AG10803 (cell line): ENCODE results near the gene MRAP.

Experiments
- DNase-seq: peaks from one replicate; pipeline ENCODE4 v3.0.0; 2010; ENCODE audit warnings: low read depth
- H3K4me3 ChIP-seq: 2 replicates; pipeline ENCODE4 v1.5.1; 2011; ENCODE audit warnings: mild to moderate bottlenecking, low read length, control low read depth
- TF ChIP-seq, protein P1 (sequence below): conservative IDR thresholded peaks from 2 replicates; pipeline ENCODE4 v1.5.1; 2011; ENCODE audit warnings: mild to moderate bottlenecking, low read length, control low read depth, inconsistent platforms

Gene MRAP

GRCh38 chr21:32299695-32300094 is 1.0 kb downstream of the MRAP start:
- TF ChIP-seq, protein P1, sequence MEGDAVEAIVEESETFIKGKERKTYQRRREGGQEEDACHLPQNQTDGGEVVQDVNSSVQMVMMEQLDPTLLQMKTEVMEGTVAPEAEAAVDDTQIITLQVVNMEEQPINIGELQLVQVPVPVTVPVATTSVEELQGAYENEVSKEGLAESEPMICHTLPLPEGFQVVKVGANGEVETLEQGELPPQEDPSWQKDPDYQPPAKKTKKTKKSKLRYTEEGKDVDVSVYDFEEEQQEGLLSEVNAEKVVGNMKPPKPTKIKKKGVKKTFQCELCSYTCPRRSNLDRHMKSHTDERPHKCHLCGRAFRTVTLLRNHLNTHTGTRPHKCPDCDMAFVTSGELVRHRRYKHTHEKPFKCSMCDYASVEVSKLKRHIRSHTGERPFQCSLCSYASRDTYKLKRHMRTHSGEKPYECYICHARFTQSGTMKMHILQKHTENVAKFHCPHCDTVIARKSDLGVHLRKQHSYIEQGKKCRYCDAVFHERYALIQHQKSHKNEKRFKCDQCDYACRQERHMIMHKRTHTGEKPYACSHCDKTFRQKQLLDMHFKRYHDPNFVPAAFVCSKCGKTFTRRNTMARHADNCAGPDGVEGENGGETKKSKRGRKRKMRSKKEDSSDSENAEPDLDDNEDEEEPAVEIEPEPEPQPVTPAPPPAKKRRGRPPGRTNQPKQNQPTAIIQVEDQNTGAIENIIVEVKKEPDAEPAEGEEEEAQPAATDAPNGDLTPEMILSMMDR: no peak
- no peak for DNase-seq
- no peak overlapping the region for H3K4me3 ChIP-seq

GRCh38 chr21:32300117-32300681 is 1.5 kb downstream of the MRAP start:
- TF ChIP-seq, protein P1: no peak
- H3K4me3 ChIP-seq: no peak overlapping the region
- no peak for DNase-seq

DNA sequence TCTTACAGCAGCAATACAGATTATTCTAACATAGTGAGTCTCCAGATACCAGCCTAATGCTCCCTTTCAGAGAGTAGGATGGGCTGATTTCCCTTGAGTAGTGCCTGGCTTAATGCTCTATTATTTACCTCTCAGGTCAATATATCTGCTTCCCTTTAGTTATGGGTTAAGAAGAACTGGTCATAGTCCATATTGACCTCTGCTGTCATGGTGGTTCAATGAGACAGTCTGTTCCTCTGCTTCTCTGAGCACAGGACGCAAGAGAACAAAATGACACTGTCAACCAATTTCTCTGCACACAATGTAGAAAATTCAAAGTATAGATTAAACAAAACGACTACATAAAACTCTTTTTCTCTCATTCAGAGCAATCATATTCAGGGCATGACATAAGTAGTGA is 2.9 kb downstream of the MRAP start:
- no peak overlapping the region for H3K4me3 ChIP-seq
- no peak for DNase-seq
- TF ChIP-seq, protein P1: no peak

DNA sequence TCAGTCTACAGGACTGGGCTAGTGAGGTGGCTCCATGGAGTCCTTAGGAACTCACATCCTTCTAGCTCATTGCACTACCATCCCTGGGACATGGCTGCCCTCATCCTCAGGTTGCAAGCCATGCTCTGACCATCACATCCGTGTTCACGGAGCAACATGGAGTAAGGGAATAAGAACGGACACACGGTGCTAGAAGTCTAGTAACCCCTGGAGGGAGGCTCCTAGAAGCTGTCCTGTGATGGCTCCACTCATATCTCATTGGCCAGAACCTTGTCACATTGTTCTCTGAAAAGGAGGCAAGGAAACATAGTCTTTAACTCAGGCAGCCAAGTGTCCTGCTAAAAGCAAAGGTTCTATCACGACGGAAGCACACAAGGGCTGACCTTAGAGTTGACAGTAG is 3.9 kb downstream of the MRAP start:
- TF ChIP-seq, protein P1: no peak
- no peak for DNase-seq
- H3K4me3 ChIP-seq: no peak overlapping the region

DNA sequence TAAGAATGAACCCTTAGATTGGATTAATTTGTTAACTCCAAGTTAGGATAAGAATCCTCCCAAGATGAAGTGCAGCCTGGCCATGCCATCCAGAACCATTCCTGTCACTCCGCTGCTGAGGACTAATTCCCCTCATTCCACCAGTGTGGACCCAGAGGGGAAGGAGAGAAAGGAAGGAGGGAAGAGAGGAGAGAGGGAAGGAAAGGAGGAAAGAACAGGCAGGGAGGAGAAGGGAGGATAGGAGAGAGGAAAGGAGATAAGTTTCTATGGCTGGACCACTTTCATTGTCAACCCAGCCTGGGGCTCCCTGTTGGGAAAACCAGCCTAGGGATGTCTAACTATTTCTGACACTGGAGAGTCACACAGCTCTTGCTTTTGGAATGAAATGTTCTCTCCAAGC is 4.7 kb downstream of the MRAP start:
- no peak overlapping the region for H3K4me3 ChIP-seq
- DNase-seq: no peak
- TF ChIP-seq, protein P1: no peak

- DNase-seq: no peak
- H3K4me3 ChIP-seq: no peak overlapping the region
- TF ChIP-seq, protein P1: no peak
Measured at GRCh38 chr21:32304998-32305397, 6.3 kb downstream of the MRAP start.

DNA sequence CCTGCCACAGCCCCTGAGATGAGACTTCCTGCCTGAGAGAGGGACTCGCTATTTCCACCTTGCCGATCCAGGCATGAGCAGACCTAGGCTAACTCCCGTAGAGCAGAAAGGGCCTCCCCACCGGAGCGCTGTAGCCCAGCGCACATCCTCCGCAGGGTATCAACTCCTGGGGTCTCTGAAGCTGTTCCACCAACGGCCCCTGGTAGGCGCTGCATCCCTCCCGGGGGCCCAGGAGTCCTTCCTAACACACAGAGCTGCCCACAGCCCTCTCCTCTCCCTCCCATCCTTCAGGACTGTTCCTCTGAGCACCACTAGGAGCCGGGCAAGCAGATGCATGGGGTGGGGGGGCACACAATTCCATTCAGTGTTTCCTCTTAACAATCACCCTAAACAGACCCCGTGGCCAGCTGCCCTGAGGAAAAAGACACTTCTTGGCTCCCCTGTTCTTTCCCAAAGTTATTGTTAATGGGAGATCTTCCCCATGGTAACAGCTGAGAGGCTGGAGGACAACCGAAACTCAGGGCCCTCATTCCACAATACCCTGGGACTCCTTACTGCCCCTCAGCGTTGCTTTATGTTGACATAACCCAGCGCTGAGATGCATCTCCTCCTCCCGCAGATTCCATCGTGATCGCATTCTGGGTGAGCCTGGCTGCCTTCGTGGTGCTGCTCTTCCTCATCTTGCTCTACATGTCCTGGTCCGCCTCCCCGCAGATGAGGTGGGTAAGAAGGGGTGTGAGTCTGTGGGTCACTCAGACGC is 7.5 kb downstream of the MRAP start:
- DNase-seq: no peak
- TF ChIP-seq, protein P1: no peak
- H3K4me3 ChIP-seq: no peak overlapping the region
